ENCODE data around the gene TBL3. TPM values are rescaled to one million over a fixed set of nuclear protein-coding genes. Genes with fewer than 3 reads are reported as not detected.
"Not testable (repeated sequence)": the region's sequence is repeated elsewhere in the genome, so short reads cannot be mapped to it uniquely, and the experiment has no call there.

The TBL3 gene
- total and polyA plus RNA-seq, 9 donors = 23.9 to 32.9 (median 30.5) TPM

- Histone ChIP-seq H3K36me3 (ENCODE audit: control insufficient read depth, insufficient read depth, low read length) (peaks cover 27% of the 10 kb centered on the region), H3K27ac (ENCODE audit: low read length) (no peak overlapping the region), H3K27me3 (ENCODE audit: control insufficient read depth, insufficient read depth, low read length) (no peaks in the 10 kb centered on the region), H3K4me1 (ENCODE audit: control insufficient read depth, insufficient read depth, low read length) (peaks cover 75% of the 10 kb centered on the region), H3K9me3 (replicated peaks; ENCODE audit: control insufficient read depth, low read depth, low read length) (no peaks in the 10 kb centered on the region), H3K4me3 (ENCODE audit: low read length) (no peak overlapping the region)
- WGBS (ENCODE audit: insufficient coverage) = 53% methylated on average over 13 of the region's 16 CpGs
- no peak for DNase-seq
Measured at GRCh38 chr16:2007081-2007836, 35.4 kb downstream of the TBL3 start.

DNA sequence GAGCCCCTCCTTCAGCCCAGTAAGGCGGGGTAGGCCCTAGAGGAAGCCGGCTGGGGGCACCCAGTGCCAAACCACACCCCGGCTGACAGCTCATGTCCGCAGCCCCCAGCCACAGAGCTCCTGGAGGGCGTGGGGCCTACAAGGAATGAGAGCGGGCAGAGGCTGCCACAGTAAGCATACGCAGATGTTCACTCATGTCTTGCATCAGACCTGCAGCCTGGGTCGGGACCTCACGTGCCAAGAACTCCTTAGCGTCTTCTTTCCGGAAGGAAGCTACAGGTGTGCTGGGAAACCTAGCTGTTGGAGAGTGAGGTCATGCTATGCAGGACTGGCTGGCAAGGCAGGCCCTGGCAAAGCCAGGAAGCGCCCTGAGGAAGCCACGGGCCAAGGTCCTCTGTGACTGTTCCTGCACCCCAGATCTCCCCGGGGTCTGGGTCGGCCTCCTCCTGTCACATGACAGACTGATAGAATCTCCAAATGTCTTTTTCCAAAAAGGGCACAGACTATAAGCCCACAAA, 36.2 kb downstream of the TBL3 start:
- DNase-seq = no peak
- peak overlapping the region; percentile 77 for H3K27ac ChIP-seq (ENCODE audit: low read length)
- H3K36me3 ChIP-seq (ENCODE audit: control insufficient read depth, insufficient read depth, low read length) = peaks cover 19% of the 10 kb centered on the region
- H3K27me3 ChIP-seq (ENCODE audit: control insufficient read depth, insufficient read depth, low read length) = no peaks in the 10 kb centered on the region
- no peak overlapping the region for H3K4me3 ChIP-seq (ENCODE audit: low read length)
- 52% methylated on average over 10 of the region's 15 CpGs for WGBS (ENCODE audit: insufficient coverage)
- H3K4me1 ChIP-seq (ENCODE audit: control insufficient read depth, insufficient read depth, low read length) = peaks cover 67% of the 10 kb centered on the region
- H3K9me3 ChIP-seq (replicated peaks; ENCODE audit: control insufficient read depth, low read depth, low read length) = no peaks in the 10 kb centered on the region

GRCh38 chr16:2008631-2009163, 36.8 kb downstream of the TBL3 start:
- Histone ChIP-seq H3K27me3 (ENCODE audit: control insufficient read depth, insufficient read depth, low read length) (no peaks in the 10 kb centered on the region), H3K4me3 (ENCODE audit: low read length) (peak overlapping the region; percentile 65), H3K36me3 (ENCODE audit: control insufficient read depth, insufficient read depth, low read length) (peaks cover 13% of the 10 kb centered on the region), H3K4me1 (ENCODE audit: control insufficient read depth, insufficient read depth, low read length) (peaks cover 60% of the 10 kb centered on the region), H3K27ac (ENCODE audit: low read length) (peak overlapping the region; percentile 77), H3K9me3 (replicated peaks; ENCODE audit: control insufficient read depth, low read depth, low read length) (no peaks in the 10 kb centered on the region)
- 3% methylated on average over 14 of the region's 23 CpGs for WGBS (ENCODE audit: insufficient coverage)
- DNase-seq = no peak

GRCh38 chr16:2009164-2009711, 37.4 kb downstream of the TBL3 start:
- Histone ChIP-seq H3K9me3 (replicated peaks; ENCODE audit: control insufficient read depth, low read depth, low read length) (no peaks in the 10 kb centered on the region), H3K27ac (ENCODE audit: low read length) (peak overlapping the region; percentile 77), H3K4me1 (ENCODE audit: control insufficient read depth, insufficient read depth, low read length) (peaks cover 55% of the 10 kb centered on the region), H3K4me3 (ENCODE audit: low read length) (peak overlapping the region; percentile 65), H3K36me3 (ENCODE audit: control insufficient read depth, insufficient read depth, low read length) (peaks cover 13% of the 10 kb centered on the region), H3K27me3 (ENCODE audit: control insufficient read depth, insufficient read depth, low read length) (no peaks in the 10 kb centered on the region)
- under 1% methylated on average over 55 of the region's 55 CpGs for WGBS (ENCODE audit: insufficient coverage)
- no peak for DNase-seq

DNA sequence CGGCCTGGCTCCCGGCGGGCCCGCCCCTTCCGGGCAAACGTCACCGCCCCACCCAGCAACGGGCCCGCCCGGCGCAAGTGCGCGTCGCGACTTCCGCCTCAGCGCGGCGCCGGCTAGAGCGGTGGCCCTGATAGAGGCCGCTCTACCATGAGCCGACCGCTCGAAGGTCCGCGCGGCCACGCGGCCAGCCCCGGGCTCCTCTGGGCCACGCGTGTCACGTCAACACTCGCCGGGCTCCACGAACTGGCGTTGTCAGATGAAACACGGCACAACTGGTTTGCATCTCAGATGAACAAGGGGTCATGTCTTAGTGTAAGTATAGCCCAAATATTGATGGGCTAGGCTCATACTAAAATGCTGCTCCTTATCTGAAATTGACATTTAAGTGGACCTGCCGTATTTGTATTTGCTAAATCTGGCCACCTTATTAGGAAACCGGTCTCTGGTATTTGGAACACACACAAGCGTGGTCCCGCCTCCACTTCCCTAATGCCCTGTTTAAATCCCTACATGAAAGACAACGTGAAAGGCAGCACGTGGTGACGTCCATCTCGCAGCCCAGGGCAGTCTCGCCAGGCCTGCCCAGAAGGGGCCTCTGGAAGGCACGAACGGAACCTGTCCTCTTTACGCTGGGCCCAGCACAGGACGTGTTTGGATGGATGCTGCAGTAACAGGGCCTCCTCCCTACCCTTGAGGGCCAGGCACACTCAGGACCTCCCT, 38.1 kb downstream of the TBL3 start, which contains the start of gene ZNF598:
Gene ZNF598 (minus strand): TSS at position 31 of the 720 bp plus-strand sequence.
- peak within 1 kb of the TSS; percentile 93 for H3K27ac ChIP-seq (ENCODE audit: low read length)
- WGBS (ENCODE audit: insufficient coverage) = under 1% methylated on average over 48 of the region's 52 CpGs
- H3K4me1 ChIP-seq (ENCODE audit: control insufficient read depth, insufficient read depth, low read length) = peaks cover 48% of the 10 kb centered on the region
- no peaks in the 10 kb centered on the region for H3K27me3 ChIP-seq (ENCODE audit: control insufficient read depth, insufficient read depth, low read length)
- H3K36me3 ChIP-seq (ENCODE audit: control insufficient read depth, insufficient read depth, low read length) = peaks cover 13% of the 10 kb centered on the region
- peak within 1 kb of the TSS; percentile 81 for H3K4me3 ChIP-seq (ENCODE audit: low read length)
- H3K9me3 ChIP-seq (replicated peaks; ENCODE audit: control insufficient read depth, low read depth, low read length) = no peaks in the 10 kb centered on the region
- peak; percentile 95 for DNase-seq

- H3K4me1 ChIP-seq (ENCODE audit: control insufficient read depth, insufficient read depth, low read length) = peaks cover 42% of the 10 kb centered on the region
- H3K9me3 ChIP-seq (replicated peaks; ENCODE audit: control insufficient read depth, low read depth, low read length); H3K4me3 ChIP-seq (ENCODE audit: low read length); H3K27me3 ChIP-seq (ENCODE audit: control insufficient read depth, insufficient read depth, low read length); H3K36me3 ChIP-seq (ENCODE audit: control insufficient read depth, insufficient read depth, low read length); H3K27ac ChIP-seq (ENCODE audit: low read length); DNase-seq: not testable (repeated sequence)
- 76% methylated on average over 5 of the region's 9 CpGs for WGBS (ENCODE audit: insufficient coverage)
Measured at GRCh38 chr16:2011726-2012125, 39.9 kb downstream of the TBL3 start.

- H3K4me3 ChIP-seq (ENCODE audit: low read length) = no peak overlapping the region
- H3K36me3 ChIP-seq (ENCODE audit: control insufficient read depth, insufficient read depth, low read length) = no peaks in the 10 kb centered on the region
- peaks cover 2% of the 10 kb centered on the region for H3K27me3 ChIP-seq (ENCODE audit: control insufficient read depth, insufficient read depth, low read length)
- H3K27ac ChIP-seq (ENCODE audit: low read length) = no peak overlapping the region
- DNase-seq = no peak
- no peaks in the 10 kb centered on the region for H3K9me3 ChIP-seq (replicated peaks; ENCODE audit: control insufficient read depth, low read depth, low read length)
- peaks cover 27% of the 10 kb centered on the region for H3K4me1 ChIP-seq (ENCODE audit: control insufficient read depth, insufficient read depth, low read length)
- WGBS (ENCODE audit: insufficient coverage) = 78% methylated on average over 13 of the region's 15 CpGs
Measured at GRCh38 chr16:2013527-2013926, 41.7 kb downstream of the TBL3 start.

DNA sequence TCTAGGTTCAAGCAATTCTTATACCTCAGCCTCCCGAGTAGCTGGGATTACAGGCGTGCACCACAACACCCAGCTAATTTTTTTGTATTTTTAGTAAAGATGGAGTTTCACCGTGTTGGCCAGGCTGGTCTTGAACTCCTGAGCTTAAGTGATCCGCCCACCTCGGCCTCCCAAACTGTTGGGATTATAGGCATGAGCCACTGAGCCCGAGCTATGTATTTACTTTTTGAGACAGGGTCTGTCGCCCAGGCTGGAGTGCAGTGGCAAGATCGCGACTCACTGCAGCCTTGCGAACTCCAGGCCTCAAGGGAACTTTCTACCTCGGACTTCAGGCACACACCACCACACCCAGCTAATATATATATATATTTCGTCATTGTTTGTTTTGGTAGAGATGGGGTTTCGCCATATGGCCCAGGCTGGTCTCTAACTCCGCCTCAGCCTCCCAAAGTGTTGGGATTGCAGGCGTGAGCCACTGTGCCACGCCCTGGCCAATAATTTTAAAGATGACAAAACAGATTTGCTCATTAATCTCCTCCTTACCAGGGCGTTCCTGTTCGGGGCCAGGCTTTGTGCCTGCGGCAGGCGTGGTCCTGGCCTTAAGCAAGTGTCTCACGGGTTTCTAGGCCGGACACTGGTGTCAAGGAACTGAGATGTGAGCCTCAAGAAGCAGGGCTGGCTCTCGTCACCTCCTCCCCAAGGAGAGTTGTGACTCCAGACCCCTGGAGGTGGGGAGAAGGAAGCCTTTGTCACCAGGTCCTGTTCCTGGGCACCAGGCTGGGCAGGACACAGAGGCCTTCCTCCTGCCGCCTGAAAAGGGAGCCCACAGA, 43.5 kb downstream of the TBL3 start:
- no peak overlapping the region for H3K4me3 ChIP-seq (ENCODE audit: low read length)
- H3K27me3 ChIP-seq (ENCODE audit: control insufficient read depth, insufficient read depth, low read length) = peaks cover 17% of the 10 kb centered on the region
- peak overlapping the region; percentile 29 for H3K27ac ChIP-seq (ENCODE audit: low read length)
- peaks cover 26% of the 10 kb centered on the region for H3K4me1 ChIP-seq (ENCODE audit: control insufficient read depth, insufficient read depth, low read length)
- no peaks in the 10 kb centered on the region for H3K9me3 ChIP-seq (replicated peaks; ENCODE audit: control insufficient read depth, low read depth, low read length)
- whole genome bisulfite sequencing (ENCODE audit: insufficient coverage) = 67% methylated on average over 14 of the region's 24 CpGs
- no peaks in the 10 kb centered on the region for H3K36me3 ChIP-seq (ENCODE audit: control insufficient read depth, insufficient read depth, low read length)
- no peak for DNase-seq

DNA sequence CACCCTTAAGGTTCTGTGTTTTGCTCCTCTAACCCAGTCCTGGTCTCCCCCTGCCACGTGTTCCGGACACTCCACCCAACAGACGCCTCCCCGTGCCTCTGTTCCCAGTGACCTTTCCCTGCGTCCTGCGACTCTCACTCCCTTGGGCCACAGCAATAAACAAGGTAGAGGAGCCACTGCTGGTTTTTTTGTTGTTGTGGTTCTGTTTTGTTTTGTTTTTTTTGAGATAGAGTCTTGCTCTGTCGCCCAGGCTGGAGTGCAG, 44.0 kb downstream of the TBL3 start:
- H3K36me3 ChIP-seq (ENCODE audit: control insufficient read depth, insufficient read depth, low read length) = no peaks in the 10 kb centered on the region
- no CpG with 5 or more reads among the region's 7 CpGs for WGBS (ENCODE audit: insufficient coverage)
- H3K27me3 ChIP-seq (ENCODE audit: control insufficient read depth, insufficient read depth, low read length) = peaks cover 22% of the 10 kb centered on the region
- H3K9me3 ChIP-seq (replicated peaks; ENCODE audit: control insufficient read depth, low read depth, low read length) = no peaks in the 10 kb centered on the region
- no peak overlapping the region for H3K4me3 ChIP-seq (ENCODE audit: low read length)
- DNase-seq = no peak
- peak overlapping the region; percentile 29 for H3K27ac ChIP-seq (ENCODE audit: low read length)
- peaks cover 27% of the 10 kb centered on the region for H3K4me1 ChIP-seq (ENCODE audit: control insufficient read depth, insufficient read depth, low read length)

All from muscle of leg (tissue), 11 donors.